ENCODE measurements around the gene LRRC10B.

GRCh38 chr11:61552108-61552635 is 43.6 kb downstream of the LRRC10B start:
- TF ChIP-seq CTCF (IDR thresholded peaks at IDR 0.05) (no peak), POLR2A (IDR thresholded peaks at IDR 0.05) (no peak), EP300 (IDR thresholded peaks at IDR 0.05) (no peak)

Data from gastroesophageal sphincter (tissue), 3 donors.